ENCODE measurements around the gene SPATC1L. TPM values are rescaled to one million over a fixed set of nuclear protein-coding genes. Genes with fewer than 3 reads are reported as not detected.
A peak's percentile ranks its signal among the peaks of the same experiment; 100 is the strongest.

Gene SPATC1L
- total RNA-seq, 1 experiment from 2014 or later, result 36.0 TPM

GRCh38 chr21:46139686-46140085 lies 44.6 kb downstream of the SPATC1L start:
- H3K4me3 Mint-ChIP-seq, result no peak overlapping the region; a peak in 1 of 5 replicates
- peaks cover 37% of the 10 kb centered on the region for H3K27me3 Mint-ChIP-seq (ENCODE audit: low read depth)

More at GRCh38 chr21:46139686-46140085, 44.6 kb downstream of the SPATC1L start:
- Histone ChIP-seq H3T11ph (ENCODE audit: low read length) (no peak overlapping the region), H2AFZ (ENCODE audit: low read length) (no peak overlapping the region), H3K9me3 (ENCODE audit: control insufficient read depth, low read depth, low read length) (no peaks in the 10 kb centered on the region), H3K18ac (ENCODE audit: insufficient read length, low read depth, low read length) (no peak overlapping the region), H3K79me2 (ENCODE audit: insufficient read depth, low read length) (no peaks in the 10 kb centered on the region), H3K9ac (ENCODE audit: extremely low read depth, insufficient read length, low read length) (no peak overlapping the region), H3K14ac (ENCODE audit: insufficient read depth, low read length) (no peak overlapping the region), H3K56ac (ENCODE audit: insufficient read length, low read depth, low read length) (no peak overlapping the region), H4K8ac (replicated peaks; ENCODE audit: insufficient read length, low read depth, low read length) (no peak overlapping the region), H2BK12ac (ENCODE audit: insufficient read length, low read depth, low read length) (no peak overlapping the region), H3K27ac (ENCODE audit: insufficient read length, low read depth, low read length) (no peak overlapping the region), H2BK5ac (ENCODE audit: insufficient read length, low read length) (no peak overlapping the region), H4K5ac (ENCODE audit: insufficient read length, low read depth, low read length) (no peak overlapping the region), H3K4ac (ENCODE audit: low read depth, low read length) (no peak overlapping the region), H2BK120ac (ENCODE audit: low read depth, low read length, poor library complexity, severe bottlenecking) (no peak overlapping the region), H3K4me2 (ENCODE audit: insufficient read depth, insufficient read length, low read length) (peak overlapping the region; percentile 29), H2AK5ac (ENCODE audit: insufficient read length, low read length) (no peak overlapping the region), H4K91ac (ENCODE audit: insufficient read length, low read depth, low read length) (no peak overlapping the region), H3K23me2 (ENCODE audit: insufficient read length, low read depth, low read length, poor library complexity, severe bottlenecking) (no peaks in the 10 kb centered on the region), H3K79me1 (ENCODE audit: insufficient read depth, low read depth, low read length, poor library complexity, severe bottlenecking) (no peaks in the 10 kb centered on the region), H2BK15ac (ENCODE audit: low read depth, low read length) (no peak overlapping the region), H3K27me3 (ENCODE audit: insufficient read depth, low read length) (no peaks in the 10 kb centered on the region; the same call in 1 of the 2 replicates), H3K4me1 (ENCODE audit: insufficient read depth, low read length) (no peaks in the 10 kb centered on the region), H2BK20ac (ENCODE audit: low read depth, low read length, poor library complexity, severe bottlenecking) (no peak overlapping the region), H3K23ac (ENCODE audit: insufficient read length, low read depth, low read length) (no peak overlapping the region), H4K20me1 (ENCODE audit: control insufficient read depth, insufficient read depth, insufficient read length) (no peaks in the 10 kb centered on the region)
- no peak for TF ChIP-seq CTCF (conservative IDR thresholded peaks at IDR 0.05)
- Mint-ChIP-seq H3K9me3 (peaks cover 1% of the 10 kb centered on the region in 2 experiments; a peak in 1 of 5 replicates), H3K27ac (no peak overlapping the region), H3K36me3 (ENCODE audit: insufficient read depth in 1 of 3, low read depth in 3 of 3) (peaks cover 7 to 8% (median 7%) of the 10 kb centered on the region in 3 experiments; a peak in 5 of 7 replicates), H3K4me1 (peaks cover 27 to 32% of the 10 kb centered on the region in 2 experiments)
- no CpG with 5 or more reads among the region's 15 CpGs for WGBS (ENCODE audit: extremely low coverage, insufficient read length, low lambda C conversion rate)
- no peak for DNase-seq

All from H9 (cell line).